Activated T-cell treated with anti-CD3 and anti-CD28 coated beads, Interleukin-2, amount 50 U/mL, for 24 hours (primary cell): Measurements from ENCODE around the gene PSEN1.
A peak's percentile ranks its signal among the peaks of the same experiment; 100 is the strongest.

Experiments
- DNase-seq: peaks from one replicate; pipeline ENCODE4 v3.0.0-alpha.2; 2020
- H3K27ac Mint-ChIP-seq: 2 replicates; pipeline ENCODE4 v1.8.0; 2020; ENCODE audit warnings: mild to moderate bottlenecking, mixed read lengths
- H3K27me3 Mint-ChIP-seq: 2 replicates; pipeline ENCODE4 v1.8.0; 2020; ENCODE audit warnings: mixed read lengths
- H3K36me3 Mint-ChIP-seq: 2 replicates; pipeline ENCODE4 v1.8.0; 2020; ENCODE audit warnings: low read depth, mixed read lengths
- H3K4me1 Mint-ChIP-seq: 2 replicates; pipeline ENCODE4 v1.8.0; 2020; ENCODE audit warnings: low read depth, mixed read lengths
- H3K4me3 Mint-ChIP-seq: 2 replicates; pipeline ENCODE4 v1.8.0; 2020; ENCODE audit warnings: mild to moderate bottlenecking, moderate library complexity, mixed read lengths
- H3K9me3 Mint-ChIP-seq: 2 replicates; pipeline ENCODE4 v1.8.0; 2020; ENCODE audit warnings: mixed read lengths

The PSEN1 gene

GRCh38 chr14:73136387-73137225, at the start of gene PSEN1:
Gene PSEN1 (plus strand): TSS chr14:73136507. CDS start chr14:73148020, 11,513 bp downstream.
- peaks cover 14% of the 10 kb centered on the region for H3K9me3 Mint-ChIP-seq
- peaks cover 27% of the 10 kb centered on the region for H3K36me3 Mint-ChIP-seq

GRCh38 chr14:73091044-73091443, 45.3 kb upstream of the PSEN1 start:
- Mint-ChIP-seq H3K9me3 (no peaks in the 10 kb centered on the region), H3K27me3 (no peaks in the 10 kb centered on the region), H3K27ac (no peak overlapping the region), H3K36me3 (peaks cover 91% of the 10 kb centered on the region), H3K4me3 (no peak overlapping the region), H3K4me1 (peaks cover 6% of the 10 kb centered on the region)
- DNase-seq: no peak

More at GRCh38 chr14:73136387-73137225, at the start of gene PSEN1:
- peak; percentile 99 for DNase-seq
- Mint-ChIP-seq H3K4me3 (peak within 1 kb of the TSS; percentile 91), H3K27me3 (no peaks in the 10 kb centered on the region), H3K27ac (peak within 1 kb of the TSS; percentile 97), H3K4me1 (peaks cover 33% of the 10 kb centered on the region)

- Mint-ChIP-seq H3K27me3 (no peaks in the 10 kb centered on the region), H3K36me3 (peaks cover 91% of the 10 kb centered on the region), H3K4me3 (no peak overlapping the region), H3K4me1 (no peaks in the 10 kb centered on the region), H3K27ac (peak overlapping the region; percentile 55), H3K9me3 (no peaks in the 10 kb centered on the region)
- no peak for DNase-seq
These were observed 38.9 kb upstream of the PSEN1 start for GRCh38 chr14:73097421-73097820.

- no peak for DNase-seq
- H3K27me3 Mint-ChIP-seq: no peaks in the 10 kb centered on the region
- no peaks in the 10 kb centered on the region for H3K9me3 Mint-ChIP-seq
- H3K27ac Mint-ChIP-seq: no peak overlapping the region
- no peak overlapping the region for H3K4me3 Mint-ChIP-seq
- H3K4me1 Mint-ChIP-seq: no peaks in the 10 kb centered on the region
- peaks cover 90% of the 10 kb centered on the region for H3K36me3 Mint-ChIP-seq
These were observed 36.0 kb upstream of the PSEN1 start for GRCh38 chr14:73100334-73100733.

GRCh38 chr14:73102806-73103497, 33.4 kb upstream of the PSEN1 start:
- no peak overlapping the region for H3K4me3 Mint-ChIP-seq
- peak overlapping the region; percentile 29 for H3K27ac Mint-ChIP-seq
- no peaks in the 10 kb centered on the region for H3K27me3 Mint-ChIP-seq
- H3K36me3 Mint-ChIP-seq: peaks cover 89% of the 10 kb centered on the region
- no peaks in the 10 kb centered on the region for H3K4me1 Mint-ChIP-seq
- no peak for DNase-seq
- H3K9me3 Mint-ChIP-seq: no peaks in the 10 kb centered on the region

- peaks cover 87% of the 10 kb centered on the region for H3K36me3 Mint-ChIP-seq
- H3K4me3 Mint-ChIP-seq: no peak overlapping the region
- DNase-seq: no peak
- H3K27me3 Mint-ChIP-seq: no peaks in the 10 kb centered on the region
- H3K9me3 Mint-ChIP-seq: no peaks in the 10 kb centered on the region
- no peaks in the 10 kb centered on the region for H3K4me1 Mint-ChIP-seq
- H3K27ac Mint-ChIP-seq: no peak overlapping the region
These were observed 31.3 kb upstream of the PSEN1 start for GRCh38 chr14:73105050-73105449.

- H3K27ac Mint-ChIP-seq: peak overlapping the region; percentile 19
- peaks cover 87% of the 10 kb centered on the region for H3K36me3 Mint-ChIP-seq
- no peaks in the 10 kb centered on the region for H3K4me1 Mint-ChIP-seq
- H3K27me3 Mint-ChIP-seq: no peaks in the 10 kb centered on the region
- no peaks in the 10 kb centered on the region for H3K9me3 Mint-ChIP-seq
- no peak for DNase-seq
- no peak overlapping the region for H3K4me3 Mint-ChIP-seq
These were observed 30.6 kb upstream of the PSEN1 start for GRCh38 chr14:73105727-73106126.

- Mint-ChIP-seq H3K27ac (peak overlapping the region; percentile 42), H3K36me3 (peaks cover 93% of the 10 kb centered on the region), H3K27me3 (no peaks in the 10 kb centered on the region), H3K9me3 (no peaks in the 10 kb centered on the region), H3K4me1 (peaks cover 16% of the 10 kb centered on the region), H3K4me3 (no peak overlapping the region)
- no peak for DNase-seq
These were observed 20.1 kb upstream of the PSEN1 start for GRCh38 chr14:73116079-73116665.

- H3K4me3 Mint-ChIP-seq: no peak overlapping the region
- H3K36me3 Mint-ChIP-seq: peaks cover 71% of the 10 kb centered on the region
- no peak for DNase-seq
- no peaks in the 10 kb centered on the region for H3K27me3 Mint-ChIP-seq
- peak overlapping the region; percentile 13 for H3K27ac Mint-ChIP-seq
- no peaks in the 10 kb centered on the region for H3K9me3 Mint-ChIP-seq
- no peaks in the 10 kb centered on the region for H3K4me1 Mint-ChIP-seq
These were observed 12.0 kb upstream of the PSEN1 start for GRCh38 chr14:73124180-73124894.

GRCh38 chr14:73125169-73125588, 11.1 kb upstream of the PSEN1 start:
- H3K36me3 Mint-ChIP-seq: peaks cover 63% of the 10 kb centered on the region
- H3K4me1 Mint-ChIP-seq: no peaks in the 10 kb centered on the region
- H3K4me3 Mint-ChIP-seq: no peak overlapping the region
- no peaks in the 10 kb centered on the region for H3K9me3 Mint-ChIP-seq
- H3K27me3 Mint-ChIP-seq: no peaks in the 10 kb centered on the region
- no peak overlapping the region for H3K27ac Mint-ChIP-seq
- no peak for DNase-seq

GRCh38 chr14:73125746-73126145, 10.6 kb upstream of the PSEN1 start:
- no peak overlapping the region for H3K27ac Mint-ChIP-seq

GRCh38 chr14:73133795-73134194, 2.5 kb upstream of the PSEN1 start:
- no peaks in the 10 kb centered on the region for H3K27me3 Mint-ChIP-seq
- H3K27ac Mint-ChIP-seq: no peak overlapping the region
- DNase-seq: no peak
- H3K4me1 Mint-ChIP-seq: peaks cover 22% of the 10 kb centered on the region
- peaks cover 27% of the 10 kb centered on the region for H3K36me3 Mint-ChIP-seq
- H3K4me3 Mint-ChIP-seq: no peak overlapping the region
- H3K9me3 Mint-ChIP-seq: peaks cover 14% of the 10 kb centered on the region

More at GRCh38 chr14:73125746-73126145, 10.6 kb upstream of the PSEN1 start:
- Mint-ChIP-seq H3K27me3 (no peaks in the 10 kb centered on the region), H3K4me1 (no peaks in the 10 kb centered on the region), H3K36me3 (peaks cover 57% of the 10 kb centered on the region), H3K4me3 (no peak overlapping the region), H3K9me3 (no peaks in the 10 kb centered on the region)
- no peak for DNase-seq

GRCh38 chr14:73136085-73136386, 271 bp upstream of the PSEN1 start:
- Mint-ChIP-seq H3K27me3 (no peaks in the 10 kb centered on the region), H3K36me3 (peaks cover 27% of the 10 kb centered on the region), H3K4me1 (peaks cover 31% of the 10 kb centered on the region), H3K27ac (peak overlapping the region; percentile 97), H3K4me3 (peak overlapping the region; percentile 91), H3K9me3 (peaks cover 14% of the 10 kb centered on the region)
- DNase-seq: no peak

- Mint-ChIP-seq H3K27ac (no peak overlapping the region), H3K4me3 (no peak overlapping the region), H3K27me3 (no peaks in the 10 kb centered on the region), H3K4me1 (peaks cover 47% of the 10 kb centered on the region), H3K36me3 (peaks cover 11% of the 10 kb centered on the region), H3K9me3 (no peaks in the 10 kb centered on the region)
- DNase-seq: no peak
These were observed 4.6 kb downstream of the PSEN1 start for GRCh38 chr14:73140811-73141323.
